GM12878 (cell line): ENCODE results near the gene NAV2. TPM values are rescaled to one million over a fixed set of nuclear protein-coding genes. Genes with fewer than 3 reads are reported as not detected.

Experiments used
- ATAC-seq: fragments of 200-7000 bp; cut with Tn5 transposase; 3 replicates; pipeline ENCODE4 v1.9.1; 2020; ENCODE audit warnings: mild to moderate bottlenecking, moderate library complexity
- BruUV-seq: library from RNA; stranded (reverse); fragments of 400-500 nt; replicated peaks from 2 replicates; lab custom pipeline; 2021; lab: Mats Ljungman, UMichigan
- CTCF ChIA-PET: fragments of 300-600 bp; sonication (Branson Sonifier 250); formaldehyde crosslinking; extraction: SDS; loops from one replicate; lab custom pipeline; 2021; ENCODE audit warnings: inconsistent platforms; lab: Yijun Ruan, JAX
- POLR2A ChIA-PET: fragments of 350-600 bp; formaldehyde crosslinking; extraction: SDS; loops from one replicate; lab custom pipeline; 2021; ENCODE audit warnings: inconsistent platforms; lab: Charles Lee
- RAD21 ChIA-PET: fragments of 300-600 bp; sonication (Branson Sonifier 250); formaldehyde crosslinking; loops from one replicate; lab custom pipeline; 2023; ENCODE audit warnings: antibody characterized with exemption; ENCODE audit not compliant: unreplicated experiment; lab: Charles Lee
- SMC1A ChIA-PET: fragments of 300-600 bp; sonication (Branson Sonifier 250); formaldehyde crosslinking; loops from one replicate; lab custom pipeline; 2023; ENCODE audit not compliant: unreplicated experiment, uncharacterized antibody; lab: Charles Lee
- DNase-seq: peaks from one replicate; pipeline ENCODE4 v3.0.0-alpha.2; 2011; ENCODE audit warnings: low read depth, low spot score
- FAIRE-seq: peaks from 3 replicates; lab custom pipeline; 2011; peaks lifted over from hg19 to GRCh38; lab: Jason Lieb, UNC
- H2AFZ ChIP-seq: 2 replicates; pipeline ENCODE4 v1.6.0; 2011; ENCODE audit warnings: low read depth, low read length, control low read depth; ENCODE audit not compliant: control insufficient read depth
- H3K27ac ChIP-seq: 2 replicates; pipeline ENCODE4 v1.5.1; 2011; ENCODE audit warnings: control low read depth; ENCODE audit not compliant: control insufficient read depth, insufficient read depth
- H3K27me3 ChIP-seq, 2 experiments: replicated peaks in 1 of 2; 2 replicates each; pipeline versions ENCODE4 v1.6.0 to v1.6.1; 2011; ENCODE audit warnings: low read length in 1 of 2; ENCODE audit not compliant: control insufficient read depth in 2 of 2, insufficient read depth in 2 of 2
- H3K36me3 ChIP-seq, 2 experiments: 2 replicates each; pipeline ENCODE4 v1.5.1; 2011; ENCODE audit warnings: low read length in 1 of 2; ENCODE audit not compliant: control insufficient read depth in 2 of 2, insufficient read depth in 2 of 2
- H3K4me1 ChIP-seq: 2 replicates; pipeline ENCODE4 v1.6.1; 2011; ENCODE audit warnings: mild to moderate bottlenecking, low read length, moderate library complexity, mixed read lengths; ENCODE audit not compliant: control insufficient read depth, insufficient read depth
- H3K4me2 ChIP-seq: 2 replicates; pipeline ENCODE4 v1.6.0; 2011; ENCODE audit warnings: control low read depth; ENCODE audit not compliant: control insufficient read depth, insufficient read depth
- H3K4me3 ChIP-seq: fragments of 200-600 bp; sonication (generic); 2 replicates; pipeline ENCODE4 v1.5.1; 2016
- H3K79me2 ChIP-seq: 2 replicates; pipeline ENCODE4 v1.6.0; 2011; ENCODE audit warnings: low read length; ENCODE audit not compliant: control insufficient read depth, insufficient read depth
- H3K9ac ChIP-seq: 2 replicates; pipeline ENCODE4 v1.8.0; 2011; ENCODE audit warnings: low read length, control low read depth, mixed read lengths; ENCODE audit not compliant: control insufficient read depth, insufficient read depth
- H3K9me3 ChIP-seq: replicated peaks from 3 replicates; pipeline ENCODE4 v1.5.1; 2011; ENCODE audit warnings: mild to moderate bottlenecking, low read length; ENCODE audit not compliant: control insufficient read depth, insufficient read depth
- H4K20me1 ChIP-seq: 2 replicates; pipeline ENCODE4 v1.6.0; 2011; ENCODE audit not compliant: control insufficient read depth, insufficient read depth
- ATF3 ChIP-seq: IDR thresholded peaks from 2 replicates; pipeline ENCODE4 v1.6.1; 2011; ENCODE audit warnings: low read depth, mild to moderate bottlenecking, low read length, moderate library complexity, borderline replicate concordance; ENCODE audit errors: extremely low read depth
- CREM ChIP-seq: IDR thresholded peaks from 2 replicates; pipeline ENCODE4 v1.6.1; 2014; ENCODE audit warnings: antibody characterized with exemption, low read depth
- EGR1 ChIP-seq, 2 experiments: IDR thresholded peaks; 1 replicate in 1 of 2; 2 replicates in 1 of 2; pipeline ENCODE4 v1.6.1; 2011 to 2012; ENCODE audit warnings: low read depth in 2 of 2, low read length in 2 of 2, borderline replicate concordance in 1 of 2, mild to moderate bottlenecking in 1 of 2, moderate library complexity in 1 of 2
- IKZF2 ChIP-seq, 2 experiments: fragments of 450-650 bp; IDR thresholded peaks; 2 replicates each; pipeline ENCODE4 v1.6.1; 2017; ENCODE audit warnings: mild to moderate bottlenecking in 2 of 2, moderate library complexity in 2 of 2
- NKRF ChIP-seq: fragments of 450-650 bp; conservative IDR thresholded peaks from 2 replicates; pipeline ENCODE4 v1.6.1; 2017; ENCODE audit warnings: mild to moderate bottlenecking, moderate library complexity
- ZNF207 ChIP-seq: fragments of 450-650 bp; IDR thresholded peaks from 2 replicates; pipeline ENCODE4 v1.6.1; 2014; ENCODE audit warnings: antibody characterized with exemption, mild to moderate bottlenecking, borderline replicate concordance
- ZNF622 ChIP-seq: fragments of 450-650 bp; IDR thresholded peaks from 2 replicates; pipeline ENCODE4 v1.6.1; 2017; ENCODE audit warnings: mild to moderate bottlenecking, inconsistent platforms
- ZNF687 ChIP-seq: fragments of 450-650 bp; IDR thresholded peaks from 2 replicates; pipeline ENCODE4 v1.6.1; 2017; ENCODE audit warnings: mild to moderate bottlenecking, moderate library complexity
- WGBS: methylation state at CpG from one replicate; pipeline ENCODE4 v1.1.6; 2016; ENCODE audit warnings: low lambda C conversion rate; ENCODE audit not compliant: insufficient replicate concordance, insufficient coverage; ENCODE audit errors: missing lambda C conversion rate; 5-methylcytosine and 5-hydroxymethylcytosine counted together
- in situ Hi-C: fragments of 300-500 bp; cut with MboI; formaldehyde crosslinking; loops from 9 replicates; pipeline ENCODE4 v1.14.3; 2018; ENCODE audit warnings: mixed read lengths
- intact Hi-C: fragments of 100-400 bp; cut with micrococcal nuclease; formaldehyde crosslinking; loops from one replicate; pipeline ENCODE4 v1.14.2; 2022; ENCODE audit not compliant: unreplicated experiment
- polyA plus RNA-seq, 11 experiments: library from polyadenylated mRNA; depleted of rRNA in 4 of 11; unstranded in 6 of 11; stranded (reverse) in 5 of 11; fragments of >200 nt; fragmentation: Nextera tagmentation in 4 of 11; fragmentation: Illumina TruSeq in 1 of 11; extraction: Ambion mirVana in 4 of 11; extraction: Trizol in 1 of 11; gene quantifications; 1 replicate in 1 of 11; 2 replicates in 10 of 11; pipeline versions ENCODE4 v1.2.1 to v1.2.3, GENCODE V29; 2011 to 2016; ENCODE audit warnings: inconsistent platforms in 2 of 11, missing spikeins in 2 of 11, low read depth in 1 of 11
- total RNA-seq, 4 experiments: library from RNA; depleted of rRNA in 3 of 4; stranded (reverse); fragments of >200 nt in 3 of 4; fragmentation: Illumina TruSeq in 1 of 4; extraction: Trizol in 1 of 4; gene quantifications; 2 replicates each; pipeline versions ENCODE4 v1.2.1 to v1.2.3, GENCODE V29; 2013 to 2021

NAV2 gene
- total and polyA plus RNA-seq, 10 of the 15 experiments (the other 5 are each of a cell fraction or from before 2014, with no cell fraction given) = 0.35 to 6.1 (median 1.1) TPM

GRCh38 chr11:19718051-19718450, 5.4 kb downstream of the NAV2 start:
- Histone ChIP-seq H2AFZ (no peak overlapping the region), H3K79me2 (no peaks in the 10 kb centered on the region), H3K27me3 (peaks cover 14 to 31% of the 10 kb centered on the region in 2 experiments), H3K4me2 (no peak overlapping the region), H3K9ac (no peak overlapping the region), H3K27ac (no peak overlapping the region), H3K9me3 (no peaks in the 10 kb centered on the region), H3K36me3 (no peaks in the 10 kb centered on the region), H3K4me3 (no peak overlapping the region), H4K20me1 (no peaks in the 10 kb centered on the region), H3K4me1 (peaks cover 3% of the 10 kb centered on the region)
- WGBS = 4% methylated on average over 1 of the region's 1 CpG
- no TSS peak for BruUV-seq
- ChIA-PET RAD21 (no interaction called here), SMC1A (no interaction called here), CTCF (no interaction called here), POLR2A (no interaction called here)
- ATAC-seq (no peak), DNase-seq (no peak), FAIRE-seq (no peak)
- TF ChIP-seq EGR1 (IDR thresholded peaks at IDR 0.05; ENCODE audit: borderline replicate concordance in 1 of 2, low read depth in 2 of 2, low read length in 2 of 2) (no peak), NKRF (no peak), ZNF687 (no peak), IKZF2 (IDR thresholded peaks at IDR 0.05) (no peak), ATF3 (no peak), ZNF622 (no peak), ZNF207 (no peak), CREM (no peak)
- intact Hi-C loops (no loop called here), in situ Hi-C loops (no loop called here)
